Upper lobe of left lung (tissue), 4 donors: ENCODE data around the gene PTPRN2.

Source experiments
- POLR2AphosphoS5 ChIP-seq, 2 donors: sonication (generic); formaldehyde crosslinking; IDR thresholded peaks; one replicate each; pipeline ENCODE4 v1.5.1; 2017; ENCODE audit warnings: antibody characterized with exemption in 2 of 2
- TF ChIP-seq, protein P1 (sequence below), 6 experiments: fragments of 450-650 bp in 4 of 6; fragments of 200-600 bp in 2 of 6; sonication (generic) in 2 of 6; IDR thresholded peaks; one replicate each; pipeline ENCODE4 v1.5.1; 2016 to 2019; ENCODE audit warnings: antibody characterized with exemption in 6 of 6

DNA sequence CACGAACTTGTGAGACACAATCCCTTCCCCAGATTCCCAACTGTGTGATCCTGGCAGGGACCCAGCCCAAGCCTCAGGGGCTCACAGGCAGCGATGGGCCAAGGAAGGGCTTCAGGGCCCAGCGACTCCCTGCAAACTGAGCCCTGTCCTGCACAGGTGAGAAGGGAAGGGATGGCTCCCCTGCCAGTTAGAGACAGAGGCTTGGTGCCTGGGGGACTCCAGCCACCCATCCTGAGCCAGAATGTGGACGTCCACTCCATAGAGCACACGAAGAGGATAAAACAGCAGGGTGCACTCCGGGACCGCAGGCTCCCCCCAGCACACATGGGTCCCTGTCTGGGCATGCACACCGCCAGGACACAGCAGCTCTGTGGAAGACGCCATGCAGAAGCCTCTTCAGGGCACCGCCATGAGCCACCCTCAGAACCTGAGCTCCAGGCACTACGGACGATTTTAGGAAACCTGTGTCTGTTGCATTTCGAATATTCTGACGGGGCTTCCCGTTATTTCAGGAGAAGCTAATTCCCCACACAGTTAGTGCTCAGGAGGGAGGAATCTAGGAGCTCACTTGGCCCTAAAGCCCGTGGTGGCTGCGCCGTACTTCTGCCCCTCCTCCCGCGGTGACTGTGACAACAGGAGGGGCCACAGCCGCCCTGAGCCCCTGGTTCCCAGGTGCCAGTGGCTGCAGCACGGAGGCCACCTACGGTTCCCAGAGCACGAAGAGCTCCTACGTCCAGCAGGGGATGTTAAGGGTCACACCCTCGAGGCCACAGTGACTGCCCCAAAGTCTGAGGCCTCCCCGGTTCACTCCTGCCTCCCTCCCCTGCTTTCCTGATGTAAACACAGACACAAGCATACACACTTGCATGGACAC, 326.0 kb downstream of the PTPRN2 start:
- TF ChIP-seq, protein P1, sequence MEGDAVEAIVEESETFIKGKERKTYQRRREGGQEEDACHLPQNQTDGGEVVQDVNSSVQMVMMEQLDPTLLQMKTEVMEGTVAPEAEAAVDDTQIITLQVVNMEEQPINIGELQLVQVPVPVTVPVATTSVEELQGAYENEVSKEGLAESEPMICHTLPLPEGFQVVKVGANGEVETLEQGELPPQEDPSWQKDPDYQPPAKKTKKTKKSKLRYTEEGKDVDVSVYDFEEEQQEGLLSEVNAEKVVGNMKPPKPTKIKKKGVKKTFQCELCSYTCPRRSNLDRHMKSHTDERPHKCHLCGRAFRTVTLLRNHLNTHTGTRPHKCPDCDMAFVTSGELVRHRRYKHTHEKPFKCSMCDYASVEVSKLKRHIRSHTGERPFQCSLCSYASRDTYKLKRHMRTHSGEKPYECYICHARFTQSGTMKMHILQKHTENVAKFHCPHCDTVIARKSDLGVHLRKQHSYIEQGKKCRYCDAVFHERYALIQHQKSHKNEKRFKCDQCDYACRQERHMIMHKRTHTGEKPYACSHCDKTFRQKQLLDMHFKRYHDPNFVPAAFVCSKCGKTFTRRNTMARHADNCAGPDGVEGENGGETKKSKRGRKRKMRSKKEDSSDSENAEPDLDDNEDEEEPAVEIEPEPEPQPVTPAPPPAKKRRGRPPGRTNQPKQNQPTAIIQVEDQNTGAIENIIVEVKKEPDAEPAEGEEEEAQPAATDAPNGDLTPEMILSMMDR (IDR thresholded peaks at IDR 0.05) = no peak
- TF ChIP-seq POLR2AphosphoS5 (IDR thresholded peaks at IDR 0.05) = no peak
